PC-3 (cell line): Measurements from ENCODE around the gene CSMD2.

Source experiments
- EZH2 ChIP-seq: fragments of 300-600 bp; sonication (generic); IDR thresholded peaks from one replicate; pipeline ENCODE4 v1.6.1; 2017; ENCODE audit warnings: antibody characterized with exemption, mild to moderate bottlenecking, low read length; ENCODE audit not compliant: unreplicated experiment
- TF ChIP-seq, protein P1 (sequence below): fragments of 300-600 bp; sonication (generic); conservative IDR thresholded peaks from 2 replicates; pipeline ENCODE4 v1.5.1; 2017; ENCODE audit warnings: antibody characterized with exemption, low read depth, mild to moderate bottlenecking, low read length

DNA sequence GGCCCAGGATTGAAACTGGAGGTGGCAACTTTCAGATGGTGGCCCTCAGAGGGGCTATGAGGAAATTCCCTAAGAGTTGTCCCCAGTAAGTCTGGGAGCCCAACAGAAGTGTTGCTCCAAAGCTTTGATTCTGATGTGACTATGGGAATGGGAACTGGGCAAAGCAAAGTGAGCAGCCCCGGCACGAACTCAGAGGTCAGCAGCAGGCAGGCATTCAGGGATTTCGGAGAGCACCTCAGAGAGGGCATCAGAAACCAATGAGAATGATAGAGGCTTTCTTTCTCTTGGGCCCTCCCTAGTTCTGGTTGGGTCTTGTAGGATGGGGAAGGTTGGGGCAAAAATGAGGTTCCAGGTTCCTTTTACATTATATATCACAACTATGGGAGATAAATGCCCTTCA is 422.4 kb downstream of the CSMD2 start:
- TF ChIP-seq, protein P1, sequence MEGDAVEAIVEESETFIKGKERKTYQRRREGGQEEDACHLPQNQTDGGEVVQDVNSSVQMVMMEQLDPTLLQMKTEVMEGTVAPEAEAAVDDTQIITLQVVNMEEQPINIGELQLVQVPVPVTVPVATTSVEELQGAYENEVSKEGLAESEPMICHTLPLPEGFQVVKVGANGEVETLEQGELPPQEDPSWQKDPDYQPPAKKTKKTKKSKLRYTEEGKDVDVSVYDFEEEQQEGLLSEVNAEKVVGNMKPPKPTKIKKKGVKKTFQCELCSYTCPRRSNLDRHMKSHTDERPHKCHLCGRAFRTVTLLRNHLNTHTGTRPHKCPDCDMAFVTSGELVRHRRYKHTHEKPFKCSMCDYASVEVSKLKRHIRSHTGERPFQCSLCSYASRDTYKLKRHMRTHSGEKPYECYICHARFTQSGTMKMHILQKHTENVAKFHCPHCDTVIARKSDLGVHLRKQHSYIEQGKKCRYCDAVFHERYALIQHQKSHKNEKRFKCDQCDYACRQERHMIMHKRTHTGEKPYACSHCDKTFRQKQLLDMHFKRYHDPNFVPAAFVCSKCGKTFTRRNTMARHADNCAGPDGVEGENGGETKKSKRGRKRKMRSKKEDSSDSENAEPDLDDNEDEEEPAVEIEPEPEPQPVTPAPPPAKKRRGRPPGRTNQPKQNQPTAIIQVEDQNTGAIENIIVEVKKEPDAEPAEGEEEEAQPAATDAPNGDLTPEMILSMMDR: no peak
- no peak for TF ChIP-seq EZH2
